HG02973 (cell line): ENCODE data around the gene PAM16.

ENCODE experiments used
- ATAC-seq: cut with Tn5 transposase; IDR thresholded peaks from one replicate; pipeline ENCODE4 v1.9.1; 2021; ENCODE audit warnings: moderate library complexity; ENCODE audit not compliant: unreplicated experiment

The PAM16 gene

GRCh38 chr16:4307215-4308037 lies 43.7 kb downstream of the PAM16 start:
- ATAC-seq: peak; percentile 88

GRCh38 chr16:4306470-4307214 lies 44.5 kb downstream of the PAM16 start:
- no peak for ATAC-seq

GRCh38 chr16:4303973-4304372 lies 47.1 kb downstream of the PAM16 start:
- no peak for ATAC-seq

- no peak for ATAC-seq
Measured at GRCh38 chr16:4301968-4302367, 49.2 kb downstream of the PAM16 start.

DNA sequence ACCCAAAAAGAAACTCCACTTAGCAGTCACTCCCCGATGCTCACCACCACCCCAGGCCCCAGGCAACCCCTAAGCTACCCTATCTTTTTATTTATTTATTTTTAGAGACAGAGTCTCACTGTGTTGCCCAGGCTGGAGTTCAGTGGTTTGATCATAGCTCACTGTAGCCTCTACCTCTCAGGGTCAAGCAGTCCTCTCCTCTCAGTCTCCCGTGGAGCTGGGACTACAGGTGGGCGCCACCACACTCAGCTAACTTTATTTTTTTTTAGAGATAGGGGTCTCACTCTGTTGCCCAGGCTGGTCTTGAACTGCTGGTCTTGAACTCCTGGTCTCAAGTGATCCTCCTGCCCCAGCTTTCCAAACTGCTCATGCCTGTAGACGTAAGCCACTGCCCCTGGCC lies 49.9 kb downstream of the PAM16 start:
- ATAC-seq: no peak

- ATAC-seq: no peak
Measured at GRCh38 chr16:4298761-4299522, 52.2 kb downstream of the PAM16 start.

DNA sequence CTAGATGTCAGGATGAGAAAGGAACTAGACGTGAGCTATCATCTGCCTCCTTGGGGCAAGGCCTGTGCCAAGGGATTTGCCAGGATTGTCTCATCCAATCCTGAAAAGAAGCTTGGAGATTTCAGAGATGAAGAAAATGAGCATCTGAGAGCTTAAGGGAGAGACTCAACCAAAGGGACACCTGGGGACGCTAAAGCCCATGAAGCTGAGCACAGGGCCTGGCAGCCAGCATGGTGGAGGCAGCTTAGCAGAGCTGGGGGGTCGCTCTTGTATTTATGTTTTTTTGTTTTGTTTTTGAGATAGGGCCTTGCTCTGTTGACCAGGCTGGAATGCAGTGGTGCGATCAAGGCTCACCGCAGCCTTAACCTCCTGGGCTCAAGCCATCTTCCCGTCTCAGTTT lies 53.6 kb downstream of the PAM16 start:
- no peak for ATAC-seq

- ATAC-seq: no peak
Measured at GRCh38 chr16:4295581-4295980, 55.5 kb downstream of the PAM16 start.

DNA sequence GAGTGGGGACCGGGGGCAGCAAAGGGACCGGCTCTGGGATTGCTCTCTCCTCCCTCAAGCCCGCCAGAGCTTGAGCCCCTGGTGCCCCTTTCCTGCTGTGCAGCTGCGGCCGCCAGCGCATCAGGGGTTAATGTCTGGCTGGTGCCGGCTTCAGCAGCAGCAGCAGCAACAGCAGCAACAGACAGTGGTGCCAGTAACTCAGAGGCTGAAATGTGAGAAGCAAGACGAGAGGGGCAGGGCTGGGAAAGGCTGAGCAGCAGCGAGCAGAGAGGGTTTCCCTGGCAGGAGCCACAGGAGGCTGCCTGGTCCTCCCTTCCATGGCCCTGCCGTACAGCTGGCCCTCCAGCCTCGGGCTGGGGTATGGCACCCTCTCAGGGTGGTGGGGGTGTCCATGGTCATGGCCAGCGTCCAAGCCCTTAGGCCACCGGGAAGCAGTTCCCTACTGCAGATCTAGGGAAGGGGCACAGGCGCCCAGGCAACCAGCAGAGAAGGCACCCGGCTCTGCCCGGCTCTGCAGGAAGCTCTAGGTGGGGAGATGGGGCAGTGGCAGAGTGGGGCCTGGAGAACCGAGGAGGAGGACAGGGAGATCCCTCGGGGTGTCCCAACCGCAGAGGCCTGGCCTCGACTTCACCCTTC lies 57.2 kb downstream of the PAM16 start:
- ATAC-seq: no peak

DNA sequence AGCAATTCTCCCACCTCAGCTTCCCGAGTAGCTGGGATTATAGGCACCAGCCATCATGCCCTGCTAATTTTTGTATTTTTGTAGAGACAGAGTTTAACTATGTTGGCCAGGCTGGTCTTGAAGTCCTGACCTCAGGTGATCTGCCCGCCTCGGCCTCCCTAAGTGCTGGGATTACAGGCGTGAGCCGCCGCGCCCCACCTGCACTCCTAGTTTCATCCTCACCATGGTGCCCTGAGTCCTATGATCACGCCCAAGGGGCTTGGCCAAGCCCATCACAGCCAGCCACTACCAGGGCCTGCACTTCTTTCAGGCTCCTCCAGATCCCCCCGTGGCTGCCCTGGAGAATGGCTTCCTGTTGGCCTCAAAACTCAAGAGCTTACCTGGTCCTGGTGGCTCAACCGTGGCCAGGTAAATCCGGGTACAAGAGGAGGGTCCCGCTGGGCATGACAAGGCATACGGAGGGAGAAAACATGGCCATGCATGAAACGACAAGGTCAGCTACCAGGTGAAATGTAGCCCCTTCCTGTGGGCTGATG lies 57.9 kb downstream of the PAM16 start:
- no peak for ATAC-seq

- no peak for ATAC-seq
Measured at GRCh38 chr16:4291699-4292098, 59.4 kb downstream of the PAM16 start.
